ENCODE data around the gene EXD3.

- no peak for TF ChIP-seq CTCF (IDR thresholded peaks at IDR 0.05; ENCODE audit: low read length)
- no peak for TF ChIP-seq EZH2 (optimal IDR thresholded peaks at IDR 0.05; ENCODE audit: low read depth, low read length)
Observed at GRCh38 chr9:137265496-137266161, 157.3 kb downstream of the EXD3 start.
